Ovary (tissue), 3 donors: Measurements from ENCODE around the gene LRIG1.

ENCODE experiments used
- EP300 ChIP-seq: sonication (generic); formaldehyde crosslinking; IDR thresholded peaks from one replicate; pipeline ENCODE4 v1.6.1; 2017; ENCODE audit warnings: antibody characterized with exemption
- POLR2A ChIP-seq: fragments of 450-650 bp; IDR thresholded peaks from one replicate; pipeline ENCODE4 v1.6.1; 2017; ENCODE audit warnings: antibody characterized with exemption, mild to moderate bottlenecking, moderate library complexity
- TF ChIP-seq, protein P1 (sequence below), 3 donors: fragments of 450-650 bp in 2 of 3; fragments of 200-600 bp in 1 of 3; IDR thresholded peaks; one replicate each; pipeline versions ENCODE4 v1.5.1 to v1.8.0; 2016 to 2022; ENCODE audit warnings: antibody characterized with exemption in 3 of 3, mild to moderate bottlenecking in 1 of 3
- donor health status: DM: no; HTN: no; CAD: no.

- TF ChIP-seq, protein P1, sequence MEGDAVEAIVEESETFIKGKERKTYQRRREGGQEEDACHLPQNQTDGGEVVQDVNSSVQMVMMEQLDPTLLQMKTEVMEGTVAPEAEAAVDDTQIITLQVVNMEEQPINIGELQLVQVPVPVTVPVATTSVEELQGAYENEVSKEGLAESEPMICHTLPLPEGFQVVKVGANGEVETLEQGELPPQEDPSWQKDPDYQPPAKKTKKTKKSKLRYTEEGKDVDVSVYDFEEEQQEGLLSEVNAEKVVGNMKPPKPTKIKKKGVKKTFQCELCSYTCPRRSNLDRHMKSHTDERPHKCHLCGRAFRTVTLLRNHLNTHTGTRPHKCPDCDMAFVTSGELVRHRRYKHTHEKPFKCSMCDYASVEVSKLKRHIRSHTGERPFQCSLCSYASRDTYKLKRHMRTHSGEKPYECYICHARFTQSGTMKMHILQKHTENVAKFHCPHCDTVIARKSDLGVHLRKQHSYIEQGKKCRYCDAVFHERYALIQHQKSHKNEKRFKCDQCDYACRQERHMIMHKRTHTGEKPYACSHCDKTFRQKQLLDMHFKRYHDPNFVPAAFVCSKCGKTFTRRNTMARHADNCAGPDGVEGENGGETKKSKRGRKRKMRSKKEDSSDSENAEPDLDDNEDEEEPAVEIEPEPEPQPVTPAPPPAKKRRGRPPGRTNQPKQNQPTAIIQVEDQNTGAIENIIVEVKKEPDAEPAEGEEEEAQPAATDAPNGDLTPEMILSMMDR (IDR thresholded peaks at IDR 0.05): no peak
- TF ChIP-seq POLR2A (no peak), EP300 (no peak)
Observed at GRCh38 chr3:66380200-66380932, 120.5 kb downstream of the LRIG1 start.
